Astrocyte of the spinal cord (primary cell): ENCODE data around the gene CRYGN.

Source experiments
- DNase-seq: peaks from one replicate; pipeline ENCODE4 v3.0.0; 2011; ENCODE audit warnings: low read depth, low spot score
- H3K4me3 ChIP-seq: 2 replicates; pipeline ENCODE4 v1.5.1; 2011; ENCODE audit warnings: low read depth, mild to moderate bottlenecking, low read length, moderate library complexity
- CTCF ChIP-seq: IDR thresholded peaks from 2 replicates; pipeline ENCODE4 v1.5.1; 2012; ENCODE audit warnings: low read depth, mild to moderate bottlenecking, low read length, inconsistent platforms
- in situ Hi-C: cut with HindIII; loops from 2 replicates; pipeline ENCODE4 v1.10.0; 2017; ENCODE audit warnings: low sequenced_read_pairs

CRYGN gene

GRCh38 chr7:151442776-151443496 lies 3.0 kb upstream of the CRYGN start:
- DNase-seq: no peak
- TF ChIP-seq CTCF: no peak
- in situ Hi-C loops: no loop called here
- no peak overlapping the region for H3K4me3 ChIP-seq

GRCh38 chr7:151440799-151441445 lies 981 bp upstream of the CRYGN start:
- TF ChIP-seq CTCF: no peak
- in situ Hi-C loops: no loop called here
- no peak for DNase-seq
- no peak overlapping the region for H3K4me3 ChIP-seq

GRCh38 chr7:151438864-151439601 lies 908 bp downstream of the CRYGN start:
- no peak for DNase-seq
- in situ Hi-C loops: no loop called here
- H3K4me3 ChIP-seq: no peak overlapping the region
- no peak for TF ChIP-seq CTCF

GRCh38 chr7:151437866-151438516 lies 1.9 kb downstream of the CRYGN start:
- in situ Hi-C loops: no loop called here
- H3K4me3 ChIP-seq: no peak overlapping the region
- DNase-seq: no peak
- no peak for TF ChIP-seq CTCF

GRCh38 chr7:151437159-151437553 lies 2.8 kb downstream of the CRYGN start:
- no peak for DNase-seq
- TF ChIP-seq CTCF: no peak
- in situ Hi-C loops: no loop called here
- H3K4me3 ChIP-seq: no peak overlapping the region

GRCh38 chr7:151436446-151437158 lies 3.3 kb downstream of the CRYGN start:
- in situ Hi-C loops: no loop called here
- TF ChIP-seq CTCF: no peak
- H3K4me3 ChIP-seq: no peak overlapping the region
- DNase-seq: no peak
